ENCODE data around the gene SEPTIN3.

GRCh38 chr22:42010778-42011177 lies 41.5 kb downstream of the SEPTIN3 start:
- TF ChIP-seq, protein P1, sequence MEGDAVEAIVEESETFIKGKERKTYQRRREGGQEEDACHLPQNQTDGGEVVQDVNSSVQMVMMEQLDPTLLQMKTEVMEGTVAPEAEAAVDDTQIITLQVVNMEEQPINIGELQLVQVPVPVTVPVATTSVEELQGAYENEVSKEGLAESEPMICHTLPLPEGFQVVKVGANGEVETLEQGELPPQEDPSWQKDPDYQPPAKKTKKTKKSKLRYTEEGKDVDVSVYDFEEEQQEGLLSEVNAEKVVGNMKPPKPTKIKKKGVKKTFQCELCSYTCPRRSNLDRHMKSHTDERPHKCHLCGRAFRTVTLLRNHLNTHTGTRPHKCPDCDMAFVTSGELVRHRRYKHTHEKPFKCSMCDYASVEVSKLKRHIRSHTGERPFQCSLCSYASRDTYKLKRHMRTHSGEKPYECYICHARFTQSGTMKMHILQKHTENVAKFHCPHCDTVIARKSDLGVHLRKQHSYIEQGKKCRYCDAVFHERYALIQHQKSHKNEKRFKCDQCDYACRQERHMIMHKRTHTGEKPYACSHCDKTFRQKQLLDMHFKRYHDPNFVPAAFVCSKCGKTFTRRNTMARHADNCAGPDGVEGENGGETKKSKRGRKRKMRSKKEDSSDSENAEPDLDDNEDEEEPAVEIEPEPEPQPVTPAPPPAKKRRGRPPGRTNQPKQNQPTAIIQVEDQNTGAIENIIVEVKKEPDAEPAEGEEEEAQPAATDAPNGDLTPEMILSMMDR (conservative IDR thresholded peaks at IDR 0.05; ENCODE audit: low read length), result no peak
- TF ChIP-seq EZH2phosphoT487 (IDR thresholded peaks at IDR 0.05; ENCODE audit: borderline replicate concordance, low read depth, low read length), result no peak
